Activated T-cell treated with anti-CD3 and anti-CD28 coated beads, Interleukin-2, amount 50 U/mL, for 72 hours (primary cell): Measurements from ENCODE around the gene SLC6A3. TPM values are rescaled to one million over a fixed set of nuclear protein-coding genes. Genes with fewer than 3 reads are reported as not detected.
"Not testable (repeated sequence)": the region's sequence is repeated elsewhere in the genome, so short reads cannot be mapped to it uniquely, and the experiment has no call there.

Experiments
- ATAC-seq, 2 donors: fragments of 150-1000 bp; cut with Tn5 transposase; replicated peaks in 1 of 2; 2 replicates each; pipeline ENCODE4 v1.10.0; 2021; ENCODE audit warnings: moderate library complexity in 2 of 2, mild to moderate bottlenecking in 1 of 2
- DNase-seq, 2 donors: peaks; one replicate each; pipeline ENCODE4 v3.0.0; 2021 to 2022; ENCODE audit warnings: mixed read lengths in 1 of 2
- H3K27ac Mint-ChIP-seq: one replicate; pipeline ENCODE4 v1.8.0; 2022; ENCODE audit warnings: mild to moderate bottlenecking, moderate library complexity, mixed read lengths
- H3K27me3 Mint-ChIP-seq: one replicate; pipeline ENCODE4 v1.8.0; 2022; ENCODE audit warnings: low read depth, mixed read lengths
- H3K36me3 Mint-ChIP-seq, 2 donors: one replicate each; pipeline ENCODE4 v1.8.0; 2022; ENCODE audit warnings: mixed read lengths in 2 of 2, mild to moderate bottlenecking in 1 of 2; ENCODE audit not compliant: insufficient read depth in 2 of 2
- H3K4me1 Mint-ChIP-seq: one replicate; pipeline ENCODE4 v1.8.0; 2022; ENCODE audit warnings: low read depth, mixed read lengths
- H3K4me3 Mint-ChIP-seq, 2 donors: one replicate each; pipeline ENCODE4 v1.8.0; 2022; ENCODE audit warnings: mild to moderate bottlenecking in 2 of 2, mixed read lengths in 2 of 2, moderate library complexity in 2 of 2
- H3K9me3 Mint-ChIP-seq, 2 donors: one replicate each; pipeline ENCODE4 v1.8.0; 2022; ENCODE audit warnings: mixed read lengths in 2 of 2
- total RNA-seq, 2 donors: library from RNA; stranded (reverse); gene quantifications; one replicate each; pipeline ENCODE4 v1.2.3, GENCODE V29; 2022

SLC6A3 gene
- total RNA-seq, 2 donors from 2014 or later, result not detected

DNA sequence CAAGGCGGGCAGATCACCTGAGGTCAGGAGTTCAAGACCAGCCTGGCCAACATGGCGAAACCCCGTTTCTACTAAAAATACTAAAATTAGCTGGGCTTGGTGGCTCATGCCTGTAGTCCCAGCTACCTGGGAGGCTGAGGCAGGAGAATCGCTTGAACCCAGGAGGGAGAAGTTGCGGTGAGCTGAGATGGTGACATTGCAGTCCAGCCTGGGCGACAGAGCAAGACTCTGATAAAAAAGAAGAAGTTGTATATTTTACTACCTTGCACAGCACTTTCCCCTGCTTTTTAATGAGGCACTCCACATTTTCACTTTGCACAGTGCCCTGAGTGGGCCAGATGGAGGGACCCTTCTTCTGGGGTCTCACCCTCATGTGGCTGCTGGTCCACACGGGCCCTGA, 84.9 kb downstream of the SLC6A3 start:
- not testable (repeated sequence) for H3K36me3 Mint-ChIP-seq, H3K4me1 Mint-ChIP-seq, H3K27ac Mint-ChIP-seq, H3K4me3 Mint-ChIP-seq, H3K9me3 Mint-ChIP-seq, DNase-seq, ATAC-seq
- H3K27me3 Mint-ChIP-seq, result peaks cover 12% of the 10 kb centered on the region

- Mint-ChIP-seq H3K9me3 (no peaks in the 10 kb centered on the region), H3K27ac (no peak overlapping the region), H3K4me3 (no peak overlapping the region), H3K36me3 (no peaks in the 10 kb centered on the region), H3K4me1 (no peaks in the 10 kb centered on the region), H3K27me3 (peaks cover 12% of the 10 kb centered on the region)
- ATAC-seq, result no peak
- no peak for DNase-seq
Observed at GRCh38 chr5:1359713-1360112, 85.5 kb downstream of the SLC6A3 start.

GRCh38 chr5:1359031-1359645, 86.1 kb downstream of the SLC6A3 start:
- Mint-ChIP-seq H3K4me1 (no peaks in the 10 kb centered on the region), H3K9me3 (no peaks in the 10 kb centered on the region), H3K4me3 (no peak overlapping the region), H3K27ac (no peak overlapping the region), H3K27me3 (peaks cover 9% of the 10 kb centered on the region), H3K36me3 (no peaks in the 10 kb centered on the region)
- DNase-seq (no peak), ATAC-seq (no peak)

GRCh38 chr5:1358726-1359025, 86.6 kb downstream of the SLC6A3 start:
- no peaks in the 10 kb centered on the region for H3K36me3 Mint-ChIP-seq
- peaks cover 4% of the 10 kb centered on the region for H3K27me3 Mint-ChIP-seq
- DNase-seq (no peak), ATAC-seq (no peak)
- no peak overlapping the region for H3K4me3 Mint-ChIP-seq
- H3K4me1 Mint-ChIP-seq, result no peaks in the 10 kb centered on the region
- no peak overlapping the region for H3K27ac Mint-ChIP-seq
- H3K9me3 Mint-ChIP-seq, result no peaks in the 10 kb centered on the region

- Mint-ChIP-seq H3K36me3 (no peaks in the 10 kb centered on the region), H3K4me3 (no peak overlapping the region), H3K9me3 (no peaks in the 10 kb centered on the region), H3K27me3 (no peaks in the 10 kb centered on the region), H3K4me1 (no peaks in the 10 kb centered on the region), H3K27ac (no peak overlapping the region)
- DNase-seq (no peak), ATAC-seq (no peak)
Observed at GRCh38 chr5:1357946-1358725, 87.1 kb downstream of the SLC6A3 start.

- Mint-ChIP-seq H3K36me3 (no peaks in the 10 kb centered on the region), H3K27me3 (no peaks in the 10 kb centered on the region), H3K27ac (no peak overlapping the region), H3K4me1 (no peaks in the 10 kb centered on the region), H3K9me3 (no peaks in the 10 kb centered on the region), H3K4me3 (no peak overlapping the region)
- ATAC-seq (no peak), DNase-seq (no peak)
Observed at GRCh38 chr5:1356873-1357787, 88.1 kb downstream of the SLC6A3 start.

DNA sequence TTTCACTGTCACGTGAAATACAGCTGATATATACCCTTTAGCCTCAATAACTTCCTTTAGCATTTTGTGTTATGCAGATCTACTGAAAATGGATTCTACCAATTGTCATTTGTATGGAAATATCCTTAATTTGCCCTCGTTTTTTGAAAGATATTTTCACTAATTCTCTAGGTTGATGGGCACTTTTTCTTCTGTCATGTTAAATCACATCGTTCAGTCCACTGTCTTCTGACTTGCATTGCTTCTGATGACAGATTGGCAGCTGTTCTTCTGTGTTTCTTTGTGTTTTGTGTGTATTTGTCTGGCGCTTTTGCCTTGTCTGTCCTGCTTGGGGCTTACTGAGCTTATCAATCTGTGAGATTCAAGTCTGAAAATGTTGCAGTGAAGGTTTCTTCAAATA, 90.7 kb downstream of the SLC6A3 start:
- ATAC-seq (no peak), DNase-seq (no peak)
- Mint-ChIP-seq H3K9me3 (no peaks in the 10 kb centered on the region), H3K27me3 (no peaks in the 10 kb centered on the region), H3K4me1 (no peaks in the 10 kb centered on the region), H3K4me3 (no peak overlapping the region), H3K27ac (no peak overlapping the region), H3K36me3 (no peaks in the 10 kb centered on the region)

DNA sequence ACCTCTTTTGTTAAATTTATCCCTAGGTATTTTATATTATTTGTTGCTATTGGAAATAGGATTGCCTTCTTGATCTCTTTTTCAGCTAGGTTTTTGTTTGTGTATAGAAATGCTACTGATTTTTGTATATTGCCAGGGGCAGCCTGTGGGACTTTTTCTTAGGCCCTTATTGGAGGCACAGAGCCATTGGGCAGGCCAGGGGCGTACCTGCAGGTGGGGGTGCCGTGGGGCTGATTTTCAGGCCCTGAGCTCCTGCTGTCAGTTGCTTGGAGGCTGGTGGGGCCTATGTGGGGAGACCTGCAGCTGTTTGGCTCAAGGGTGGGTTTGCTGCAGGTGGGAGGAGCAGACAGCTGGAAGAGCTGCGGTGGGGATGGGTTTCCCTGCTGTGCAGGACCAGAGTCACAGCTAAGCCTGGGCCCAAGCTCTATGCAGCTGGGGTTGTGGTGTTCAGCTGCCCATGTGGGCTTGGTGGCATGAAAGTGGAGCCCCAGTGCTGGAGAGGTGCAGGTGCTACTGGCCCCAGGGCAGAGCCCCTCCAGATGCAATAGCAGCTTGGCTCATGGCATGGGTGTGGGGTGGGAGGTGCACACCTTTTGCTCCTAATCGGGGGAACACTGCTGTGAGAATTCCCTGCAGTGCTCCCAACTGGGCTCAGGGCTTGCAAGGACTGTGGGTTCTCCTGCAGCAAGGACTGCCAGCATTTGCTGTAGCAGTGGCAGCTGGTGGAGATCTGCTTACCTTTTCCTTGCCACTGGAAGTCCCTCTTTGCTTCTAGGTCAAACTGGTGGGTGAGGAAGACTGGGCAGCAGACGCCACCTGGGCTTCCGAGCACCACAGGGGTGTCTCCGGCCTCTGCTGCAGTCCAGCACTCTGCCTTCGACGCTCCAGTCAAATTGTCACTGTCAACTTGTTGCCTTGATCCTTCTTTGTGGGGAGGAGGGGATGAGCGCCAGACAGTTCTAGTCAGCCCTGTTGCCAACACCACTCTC, 92.7 kb downstream of the SLC6A3 start:
- no peak for ATAC-seq
- Mint-ChIP-seq H3K36me3 (no peaks in the 10 kb centered on the region), H3K27me3 (no peaks in the 10 kb centered on the region), H3K9me3 (no peaks in the 10 kb centered on the region), H3K4me1 (no peaks in the 10 kb centered on the region), H3K27ac (no peak overlapping the region), H3K4me3 (no peak overlapping the region)
- DNase-seq, result no peak

DNA sequence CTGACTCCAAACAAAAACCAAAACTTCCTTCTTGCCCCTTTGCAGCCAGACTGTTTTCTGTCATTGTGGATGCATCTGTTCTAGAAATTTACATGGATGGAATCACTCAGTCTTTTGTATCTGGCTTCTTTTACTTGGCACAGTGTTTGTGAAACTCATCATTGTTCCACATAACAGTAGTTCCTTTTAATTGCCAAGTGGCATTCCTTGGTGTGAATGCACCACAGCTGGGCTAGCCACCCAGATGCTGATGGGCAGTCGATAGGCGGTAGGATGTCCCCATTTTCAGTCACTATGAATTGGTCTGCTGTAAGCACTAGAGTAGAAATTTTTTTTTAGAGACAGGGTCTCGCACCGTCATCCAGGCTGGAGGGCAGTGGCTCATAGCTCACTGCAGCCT, 94.1 kb downstream of the SLC6A3 start:
- ATAC-seq, result no peak
- Mint-ChIP-seq H3K27ac (no peak overlapping the region), H3K4me3 (no peak overlapping the region), H3K9me3 (no peaks in the 10 kb centered on the region), H3K36me3 (no peaks in the 10 kb centered on the region), H3K4me1 (peaks cover 3% of the 10 kb centered on the region), H3K27me3 (no peaks in the 10 kb centered on the region)
- DNase-seq, result no peak

GRCh38 chr5:1349246-1349645, 96.0 kb downstream of the SLC6A3 start:
- H3K4me1 Mint-ChIP-seq, result peaks cover 9% of the 10 kb centered on the region
- H3K36me3 Mint-ChIP-seq, result peaks cover under 1% of the 10 kb centered on the region in 2 donors
- no peaks in the 10 kb centered on the region for H3K27me3 Mint-ChIP-seq
- H3K27ac Mint-ChIP-seq, result no peak overlapping the region
- ATAC-seq (no peak), DNase-seq (no peak)
- no peak overlapping the region for H3K4me3 Mint-ChIP-seq
- H3K9me3 Mint-ChIP-seq, result no peaks in the 10 kb centered on the region

- DNase-seq (no peak), ATAC-seq (no peak)
- no peak overlapping the region for H3K27ac Mint-ChIP-seq
- no peak overlapping the region for H3K4me3 Mint-ChIP-seq
- peaks cover 12% of the 10 kb centered on the region for H3K4me1 Mint-ChIP-seq
- peaks cover 3 to 4% of the 10 kb centered on the region in 2 donors for H3K36me3 Mint-ChIP-seq
- no peaks in the 10 kb centered on the region for H3K27me3 Mint-ChIP-seq
- no peaks in the 10 kb centered on the region for H3K9me3 Mint-ChIP-seq
Observed at GRCh38 chr5:1348986-1349245, 96.3 kb downstream of the SLC6A3 start.

DNA sequence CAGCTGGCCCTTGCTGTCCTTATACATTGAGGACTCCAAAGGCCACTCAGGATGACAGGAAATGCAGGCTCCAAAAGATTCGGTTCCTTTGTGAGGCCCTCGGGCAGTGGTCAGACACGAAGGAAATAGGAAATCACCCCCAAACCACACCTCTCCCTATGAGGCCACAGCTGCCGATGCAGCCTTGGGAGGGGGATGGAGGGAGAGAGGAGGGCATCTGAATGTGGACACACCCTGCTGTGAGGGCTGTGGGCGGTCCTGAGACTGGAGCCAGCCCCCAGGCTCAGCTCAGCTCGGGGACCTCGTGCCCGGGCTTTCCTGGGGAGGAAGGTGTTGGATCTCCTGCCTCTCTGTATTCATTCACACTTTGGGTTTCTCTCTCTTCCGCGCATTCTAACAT, 97.7 kb downstream of the SLC6A3 start:
- DNase-seq (no peak), ATAC-seq (no peak)
- Mint-ChIP-seq H3K4me3 (peak overlapping the region in 1 of 2 donors; percentile 36), H3K4me1 (peaks cover 23% of the 10 kb centered on the region), H3K9me3 (no peaks in the 10 kb centered on the region), H3K27ac (no peak overlapping the region), H3K36me3 (peaks cover 5 to 6% of the 10 kb centered on the region in 2 donors), H3K27me3 (no peaks in the 10 kb centered on the region)
